GM12801 (cell line): ENCODE data around the gene CACNA2D1.

Source experiments
- TF ChIP-seq, protein P1 (sequence below): IDR thresholded peaks from one replicate; pipeline ENCODE4 v1.5.1; 2011; ENCODE audit warnings: control low read depth; ENCODE audit not compliant: insufficient read length; ENCODE audit errors: extremely low read depth

CACNA2D1 gene

DNA sequence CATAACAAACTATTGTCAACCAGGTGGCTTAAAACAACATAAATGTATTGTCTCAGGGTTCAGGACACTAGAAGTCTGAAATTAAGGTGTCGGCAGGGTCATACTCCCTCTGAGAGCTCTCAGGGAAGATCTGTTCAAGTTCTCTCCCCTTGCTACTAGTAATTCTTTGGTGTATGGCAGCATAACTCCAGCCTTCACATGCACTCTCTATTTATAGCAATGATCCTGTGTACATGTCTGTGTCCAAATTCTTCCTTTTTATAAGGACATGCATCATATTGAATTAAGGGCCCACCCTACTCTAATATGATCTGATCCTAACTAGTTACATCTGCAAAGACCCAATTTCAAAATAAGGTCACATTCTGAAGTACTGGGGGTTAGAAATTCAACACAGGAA, 27.2 kb downstream of the CACNA2D1 start:
- TF ChIP-seq, protein P1, sequence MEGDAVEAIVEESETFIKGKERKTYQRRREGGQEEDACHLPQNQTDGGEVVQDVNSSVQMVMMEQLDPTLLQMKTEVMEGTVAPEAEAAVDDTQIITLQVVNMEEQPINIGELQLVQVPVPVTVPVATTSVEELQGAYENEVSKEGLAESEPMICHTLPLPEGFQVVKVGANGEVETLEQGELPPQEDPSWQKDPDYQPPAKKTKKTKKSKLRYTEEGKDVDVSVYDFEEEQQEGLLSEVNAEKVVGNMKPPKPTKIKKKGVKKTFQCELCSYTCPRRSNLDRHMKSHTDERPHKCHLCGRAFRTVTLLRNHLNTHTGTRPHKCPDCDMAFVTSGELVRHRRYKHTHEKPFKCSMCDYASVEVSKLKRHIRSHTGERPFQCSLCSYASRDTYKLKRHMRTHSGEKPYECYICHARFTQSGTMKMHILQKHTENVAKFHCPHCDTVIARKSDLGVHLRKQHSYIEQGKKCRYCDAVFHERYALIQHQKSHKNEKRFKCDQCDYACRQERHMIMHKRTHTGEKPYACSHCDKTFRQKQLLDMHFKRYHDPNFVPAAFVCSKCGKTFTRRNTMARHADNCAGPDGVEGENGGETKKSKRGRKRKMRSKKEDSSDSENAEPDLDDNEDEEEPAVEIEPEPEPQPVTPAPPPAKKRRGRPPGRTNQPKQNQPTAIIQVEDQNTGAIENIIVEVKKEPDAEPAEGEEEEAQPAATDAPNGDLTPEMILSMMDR = no peak

- TF ChIP-seq, protein P1 = no peak
Observed at GRCh38 chr7:82414389-82414788, 29.2 kb downstream of the CACNA2D1 start.

DNA sequence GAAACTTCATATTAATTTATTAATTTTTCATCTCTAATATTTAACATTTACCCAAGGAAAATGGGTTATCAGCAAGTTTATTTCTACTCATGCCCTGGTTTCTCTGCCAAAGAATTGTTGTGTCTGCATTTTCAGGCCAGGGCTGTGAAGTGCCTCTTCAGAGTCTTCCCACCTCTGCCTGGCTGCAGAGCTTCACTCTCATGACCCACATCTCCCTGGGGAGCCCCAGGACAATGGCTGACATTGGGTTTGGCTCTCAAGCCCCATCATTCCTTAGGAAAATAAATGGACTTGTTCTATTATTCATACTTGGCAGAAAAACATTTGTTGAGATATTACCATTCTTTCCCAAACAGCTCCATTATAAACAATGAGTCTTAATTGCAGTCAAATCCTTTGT, 30.3 kb downstream of the CACNA2D1 start:
- TF ChIP-seq, protein P1 = no peak

- TF ChIP-seq, protein P1 = no peak
Observed at GRCh38 chr7:82411732-82412131, 31.8 kb downstream of the CACNA2D1 start.

DNA sequence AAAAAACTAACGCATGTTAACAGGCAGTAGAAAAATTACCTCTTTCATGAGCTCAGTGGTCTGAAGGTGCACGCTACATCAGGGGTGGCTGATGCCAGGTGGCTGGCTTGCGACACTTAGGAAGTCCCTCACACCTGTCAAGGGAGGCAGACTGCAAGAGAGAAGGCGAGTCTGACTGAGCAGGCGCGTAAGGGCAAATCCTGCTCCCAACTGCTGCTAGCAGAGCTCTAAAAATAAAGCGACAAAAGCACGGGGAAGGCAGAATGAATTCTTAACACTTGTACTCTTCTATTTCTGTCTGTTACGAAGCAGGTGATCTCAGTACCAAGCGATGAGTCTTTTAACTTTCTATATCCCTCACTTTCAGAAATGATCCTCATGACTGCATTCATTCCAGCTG, 33.1 kb downstream of the CACNA2D1 start:
- TF ChIP-seq, protein P1 = no peak

- TF ChIP-seq, protein P1 = no peak
Observed at GRCh38 chr7:82406937-82407336, 36.6 kb downstream of the CACNA2D1 start.

DNA sequence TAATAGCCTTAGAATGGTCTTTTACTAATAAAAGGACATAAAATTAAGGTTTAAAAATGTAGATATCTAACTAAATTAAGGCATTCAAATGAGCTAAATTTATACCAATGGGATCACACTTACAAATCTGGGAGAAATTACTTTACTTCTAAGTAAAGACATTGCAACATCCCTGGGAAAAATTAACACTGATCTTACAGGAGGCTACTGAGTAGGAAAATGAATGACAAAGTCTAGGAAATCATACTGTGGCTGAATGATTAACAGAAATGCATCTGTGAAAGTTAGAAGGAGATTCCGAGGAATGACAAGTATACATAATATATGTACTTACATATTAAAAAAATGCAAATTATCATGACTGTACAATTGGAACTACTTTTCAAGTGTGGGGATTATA, 38.3 kb downstream of the CACNA2D1 start:
- TF ChIP-seq, protein P1 = no peak

- TF ChIP-seq, protein P1 = no peak
Observed at GRCh38 chr7:82404652-82405051, 38.9 kb downstream of the CACNA2D1 start.
